Panc1 (cell line): ENCODE results near the gene IQCF6. TPM values are rescaled to one million over a fixed set of nuclear protein-coding genes. Genes with fewer than 3 reads are reported as not detected.

Experiments
- ATAC-seq: fragments of 200-7000 bp; cut with Tn5 transposase; 2 replicates; pipeline ENCODE4 v1.9.1; 2020; ENCODE audit warnings: mild to moderate bottlenecking, moderate library complexity
- BruUV-seq: library from RNA; stranded (reverse); fragments of 400-500 nt; replicated peaks from 2 replicates; lab custom pipeline; 2021; lab: Mats Ljungman, UMichigan
- CTCF ChIA-PET: fragments of 300-600 bp; sonication (Branson Sonifier 250); formaldehyde crosslinking; loops from one replicate; lab custom pipeline; 2022; ENCODE audit warnings: antibody characterized with exemption; lab: Charles Lee
- POLR2A ChIA-PET: fragments of 300-600 bp; sonication (Branson Sonifier 250); formaldehyde crosslinking; loops from one replicate; lab custom pipeline; 2022; ENCODE audit warnings: antibody characterized with exemption; lab: Charles Lee
- DNase-seq: peaks from one replicate; pipeline ENCODE4 v3.0.0-alpha.2; 2010; ENCODE audit warnings: low read depth, low spot score
- H3K27ac ChIP-seq: 2 replicates; pipeline ENCODE4 v1.5.1; 2011; ENCODE audit warnings: mild to moderate bottlenecking, low read length, inconsistent platforms
- H3K27me3 ChIP-seq: fragments of 200-500 bp; sonication (Bioruptor generic); 2 replicates; pipeline ENCODE4 v1.6.0; 2014; ENCODE audit warnings: low read length, inconsistent platforms; ENCODE audit not compliant: control insufficient read depth, insufficient read depth
- H3K36me3 ChIP-seq: fragments of 200-500 bp; sonication (Bioruptor generic); 2 replicates; pipeline ENCODE4 v1.5.1; 2014; ENCODE audit warnings: inconsistent platforms, mild to moderate bottlenecking, low read length, moderate library complexity; ENCODE audit not compliant: control insufficient read depth, insufficient read depth
- H3K4me1 ChIP-seq: 2 replicates; pipeline ENCODE4 v1.5.1; 2011; ENCODE audit warnings: inconsistent platforms, mild to moderate bottlenecking, low read length, moderate library complexity; ENCODE audit not compliant: control insufficient read depth, insufficient read depth
- H3K4me3 ChIP-seq, 2 experiments: 2 replicates each; pipeline ENCODE4 v1.5.1; 2011 to 2012; ENCODE audit warnings: low read depth in 2 of 2, low read length in 2 of 2, mild to moderate bottlenecking in 2 of 2, inconsistent platforms in 1 of 2, moderate library complexity in 1 of 2
- H3K9me3 ChIP-seq: fragments of 200-500 bp; sonication (Bioruptor generic); 2 replicates; pipeline ENCODE4 v1.5.1; 2014; ENCODE audit warnings: low read depth, mild to moderate bottlenecking, inconsistent platforms, low read length, moderate library complexity; ENCODE audit not compliant: control insufficient read depth, insufficient read depth
- POLR2AphosphoS5 ChIP-seq: IDR thresholded peaks from 2 replicates; pipeline ENCODE4 v1.6.1; 2012; ENCODE audit warnings: mild to moderate bottlenecking, low read depth, low read length, moderate library complexity
- SIN3A ChIP-seq: IDR thresholded peaks from 2 replicates; pipeline ENCODE4 v1.6.1; 2012; ENCODE audit warnings: low read depth, mild to moderate bottlenecking, low read length, moderate library complexity, borderline replicate concordance; ENCODE audit not compliant: insufficient read depth
- TCF7L2 ChIP-seq: IDR thresholded peaks from 2 replicates; pipeline ENCODE4 v1.6.1; 2011; ENCODE audit warnings: mild to moderate bottlenecking, low read depth, low read length, inconsistent platforms
- in situ Hi-C: cut with HindIII; loops from 2 replicates; pipeline ENCODE4 v1.10.0; 2016; ENCODE audit warnings: low sequenced_read_pairs, low pct_unique_long_range_greater_than_20kb
- intact Hi-C: fragments of 100-400 bp; cut with micrococcal nuclease; formaldehyde crosslinking; loops from one replicate; pipeline ENCODE4 v1.10.0; 2022; ENCODE audit not compliant: unreplicated experiment
- total RNA-seq: library from RNA; stranded (reverse); gene quantifications from one replicate; pipeline ENCODE4 v1.2.1, GENCODE V29; 2021; ENCODE audit not compliant: unreplicated experiment
- TF ChIP-seq, protein P1 (sequence below), 2 experiments: IDR thresholded peaks; 2 replicates each; pipeline ENCODE4 v1.6.1; 2011 to 2012; ENCODE audit warnings: low read depth in 2 of 2, control low read depth in 1 of 2, low read length in 1 of 2, mild to moderate bottlenecking in 1 of 2, moderate library complexity in 1 of 2; ENCODE audit not compliant: insufficient read depth in 1 of 2
- TF ChIP-seq, protein P2 (sequence below): fragments of 450-650 bp; IDR thresholded peaks from 2 replicates; pipeline ENCODE4 v1.5.1; 2017; ENCODE audit warnings: mild to moderate bottlenecking

Gene IQCF6
- total RNA-seq, 1 experiment from 2014 or later, result not detected

DNA sequence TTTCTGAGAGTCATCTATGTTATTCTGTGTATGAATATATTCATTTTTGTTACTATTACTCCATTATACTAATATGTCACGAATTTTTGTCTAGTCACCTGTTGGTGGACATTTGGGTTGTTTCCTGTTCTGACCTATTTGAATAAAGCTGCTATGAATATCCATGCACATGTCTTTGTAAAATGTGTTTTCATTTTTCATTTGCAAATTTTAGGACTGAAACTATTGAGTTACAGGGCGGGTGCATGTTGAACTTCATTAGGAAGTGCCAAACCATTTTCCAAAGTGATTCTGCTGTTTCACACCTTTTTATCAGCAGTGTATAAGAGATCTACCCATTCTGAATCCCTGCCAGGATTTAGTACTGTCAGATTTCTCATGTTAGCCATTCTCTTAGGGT, 37.7 kb upstream of the IQCF6 start:
- DNase-seq, result no peak
- Histone ChIP-seq H3K36me3 (no peaks in the 10 kb centered on the region), H3K4me3 (no peak overlapping the region), H3K27me3 (peaks cover 2% of the 10 kb centered on the region; the same call in 1 of the 2 replicates), H3K9me3 (no peaks in the 10 kb centered on the region), H3K27ac (no peak overlapping the region), H3K4me1 (no peaks in the 10 kb centered on the region)
- TF ChIP-seq TCF7L2, result no peak
- TF ChIP-seq, protein P1, sequence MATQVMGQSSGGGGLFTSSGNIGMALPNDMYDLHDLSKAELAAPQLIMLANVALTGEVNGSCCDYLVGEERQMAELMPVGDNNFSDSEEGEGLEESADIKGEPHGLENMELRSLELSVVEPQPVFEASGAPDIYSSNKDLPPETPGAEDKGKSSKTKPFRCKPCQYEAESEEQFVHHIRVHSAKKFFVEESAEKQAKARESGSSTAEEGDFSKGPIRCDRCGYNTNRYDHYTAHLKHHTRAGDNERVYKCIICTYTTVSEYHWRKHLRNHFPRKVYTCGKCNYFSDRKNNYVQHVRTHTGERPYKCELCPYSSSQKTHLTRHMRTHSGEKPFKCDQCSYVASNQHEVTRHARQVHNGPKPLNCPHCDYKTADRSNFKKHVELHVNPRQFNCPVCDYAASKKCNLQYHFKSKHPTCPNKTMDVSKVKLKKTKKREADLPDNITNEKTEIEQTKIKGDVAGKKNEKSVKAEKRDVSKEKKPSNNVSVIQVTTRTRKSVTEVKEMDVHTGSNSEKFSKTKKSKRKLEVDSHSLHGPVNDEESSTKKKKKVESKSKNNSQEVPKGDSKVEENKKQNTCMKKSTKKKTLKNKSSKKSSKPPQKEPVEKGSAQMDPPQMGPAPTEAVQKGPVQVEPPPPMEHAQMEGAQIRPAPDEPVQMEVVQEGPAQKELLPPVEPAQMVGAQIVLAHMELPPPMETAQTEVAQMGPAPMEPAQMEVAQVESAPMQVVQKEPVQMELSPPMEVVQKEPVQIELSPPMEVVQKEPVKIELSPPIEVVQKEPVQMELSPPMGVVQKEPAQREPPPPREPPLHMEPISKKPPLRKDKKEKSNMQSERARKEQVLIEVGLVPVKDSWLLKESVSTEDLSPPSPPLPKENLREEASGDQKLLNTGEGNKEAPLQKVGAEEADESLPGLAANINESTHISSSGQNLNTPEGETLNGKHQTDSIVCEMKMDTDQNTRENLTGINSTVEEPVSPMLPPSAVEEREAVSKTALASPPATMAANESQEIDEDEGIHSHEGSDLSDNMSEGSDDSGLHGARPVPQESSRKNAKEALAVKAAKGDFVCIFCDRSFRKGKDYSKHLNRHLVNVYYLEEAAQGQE (IDR thresholded peaks at IDR 0.05; ENCODE audit: insufficient read depth in 1 of 2, low read depth in 2 of 2, low read length in 1 of 2), result no peak
- TF ChIP-seq, protein P2, sequence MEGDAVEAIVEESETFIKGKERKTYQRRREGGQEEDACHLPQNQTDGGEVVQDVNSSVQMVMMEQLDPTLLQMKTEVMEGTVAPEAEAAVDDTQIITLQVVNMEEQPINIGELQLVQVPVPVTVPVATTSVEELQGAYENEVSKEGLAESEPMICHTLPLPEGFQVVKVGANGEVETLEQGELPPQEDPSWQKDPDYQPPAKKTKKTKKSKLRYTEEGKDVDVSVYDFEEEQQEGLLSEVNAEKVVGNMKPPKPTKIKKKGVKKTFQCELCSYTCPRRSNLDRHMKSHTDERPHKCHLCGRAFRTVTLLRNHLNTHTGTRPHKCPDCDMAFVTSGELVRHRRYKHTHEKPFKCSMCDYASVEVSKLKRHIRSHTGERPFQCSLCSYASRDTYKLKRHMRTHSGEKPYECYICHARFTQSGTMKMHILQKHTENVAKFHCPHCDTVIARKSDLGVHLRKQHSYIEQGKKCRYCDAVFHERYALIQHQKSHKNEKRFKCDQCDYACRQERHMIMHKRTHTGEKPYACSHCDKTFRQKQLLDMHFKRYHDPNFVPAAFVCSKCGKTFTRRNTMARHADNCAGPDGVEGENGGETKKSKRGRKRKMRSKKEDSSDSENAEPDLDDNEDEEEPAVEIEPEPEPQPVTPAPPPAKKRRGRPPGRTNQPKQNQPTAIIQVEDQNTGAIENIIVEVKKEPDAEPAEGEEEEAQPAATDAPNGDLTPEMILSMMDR, result no peak
- TF ChIP-seq POLR2AphosphoS5, result no peak
- no peak for TF ChIP-seq SIN3A
- in situ Hi-C loops (no loop called here), intact Hi-C loops (no loop called here)
- no peak for ATAC-seq
- ChIA-PET POLR2A (interaction anchor here (0.7 kb wide), 1 partner anchor 98 kb away, joined by 3 read pairs; no protein-coding TSS in a partner anchor), CTCF (no interaction called here)
- BruUV-seq, result no TSS peak

DNA sequence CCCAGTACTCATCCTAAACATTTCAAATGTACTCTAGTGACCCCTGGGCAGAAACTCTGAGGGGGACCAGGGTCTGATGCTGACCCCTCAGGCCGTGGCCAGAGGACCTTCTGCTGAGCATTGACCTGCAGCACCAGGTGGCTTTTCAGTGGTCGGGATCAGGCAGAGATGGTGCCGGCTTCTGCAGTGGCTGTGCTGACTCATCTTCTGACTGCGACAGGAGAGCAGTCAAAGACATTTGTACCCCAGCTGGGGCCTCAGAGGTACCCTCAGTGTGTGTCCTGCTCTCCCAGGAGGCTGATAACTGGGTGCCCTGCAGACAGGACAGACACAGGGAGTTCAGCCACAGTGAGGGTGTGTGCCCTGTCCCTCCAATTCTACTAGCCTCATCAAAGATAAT, 36.6 kb upstream of the IQCF6 start:
- Histone ChIP-seq H3K4me3 (no peak overlapping the region), H3K9me3 (no peaks in the 10 kb centered on the region), H3K27ac (no peak overlapping the region), H3K4me1 (no peaks in the 10 kb centered on the region), H3K36me3 (no peaks in the 10 kb centered on the region), H3K27me3 (peaks cover 2% of the 10 kb centered on the region; the same call in 1 of the 2 replicates)
- CTCF ChIA-PET, result no interaction called here
- no TSS peak for BruUV-seq
- DNase-seq (no peak), ATAC-seq (no peak)
- POLR2A ChIA-PET, result no interaction called here
- intact Hi-C loops, result no loop called here
- in situ Hi-C loops, result no loop called here
- no peak for TF ChIP-seq POLR2AphosphoS5
- TF ChIP-seq SIN3A, result no peak
- TF ChIP-seq, protein P2, result no peak
- TF ChIP-seq, protein P1 (IDR thresholded peaks at IDR 0.05; ENCODE audit: insufficient read depth in 1 of 2, low read depth in 2 of 2, low read length in 1 of 2), result no peak
- TF ChIP-seq TCF7L2, result no peak
